Smooth muscle cell (in vitro differentiated cells): ENCODE measurements around the gene CCN2. TPM values are rescaled to one million over a fixed set of nuclear protein-coding genes. Genes with fewer than 3 reads are reported as not detected.
A peak's percentile ranks its signal among the peaks of the same experiment; 100 is the strongest.

ENCODE experiments used
- DNase-seq: peaks from one replicate; lab custom pipeline; 2025; ENCODE audit not compliant: unreplicated experiment; lab: John Stamatoyannopoulos, UW
- H2AFZ ChIP-seq: fragments of 200-600 bp; sonication (generic); 2 replicates; pipeline ENCODE4 v1.6.0; 2016; ENCODE audit warnings: antibody characterized with exemption, low read depth, mild to moderate bottlenecking
- H3F3A ChIP-seq: fragments of 200-600 bp; sonication (generic); 2 replicates; pipeline ENCODE4 v1.6.0; 2017; ENCODE audit warnings: antibody characterized with exemption, low read depth
- H3K27ac ChIP-seq: fragments of 200-600 bp; sonication (generic); 2 replicates; pipeline ENCODE4 v1.5.1; 2016; ENCODE audit warnings: low read depth, mild to moderate bottlenecking
- H3K27me3 ChIP-seq: fragments of 200-600 bp; sonication (generic); 2 replicates; pipeline ENCODE4 v1.6.1; 2016; ENCODE audit warnings: low read depth, mild to moderate bottlenecking
- H3K36me3 ChIP-seq: fragments of 200-600 bp; sonication (generic); 2 replicates; pipeline ENCODE4 v1.5.1; 2016; ENCODE audit warnings: low read depth
- H3K4me1 ChIP-seq: fragments of 200-600 bp; sonication (generic); 2 replicates; pipeline ENCODE4 v1.5.1; 2016; ENCODE audit warnings: low read depth
- H3K4me2 ChIP-seq: fragments of 200-600 bp; sonication (generic); 2 replicates; pipeline ENCODE4 v1.6.0; 2016; ENCODE audit warnings: mild to moderate bottlenecking
- H3K4me3 ChIP-seq: fragments of 200-600 bp; sonication (generic); 2 replicates; pipeline ENCODE4 v1.5.1; 2016; ENCODE audit warnings: mild to moderate bottlenecking
- H3K79me2 ChIP-seq: fragments of 200-600 bp; sonication (generic); 2 replicates; pipeline ENCODE4 v1.6.0; 2016; ENCODE audit warnings: low read depth, mild to moderate bottlenecking
- H3K9ac ChIP-seq: fragments of 200-600 bp; sonication (generic); 2 replicates; pipeline ENCODE4 v1.6.0; 2016; ENCODE audit warnings: low read depth
- H3K9me3 ChIP-seq: fragments of 200-600 bp; sonication (generic); replicated peaks from 2 replicates; pipeline ENCODE4 v1.5.1; 2016; ENCODE audit warnings: low read depth
- H4K20me1 ChIP-seq: fragments of 200-600 bp; sonication (generic); 2 replicates; pipeline ENCODE4 v1.6.0; 2016; ENCODE audit warnings: low read depth
- WGBS: methylation state at CpG from one replicate; pipeline ENCODE4 v1.1.7; 2016; ENCODE audit warnings: low lambda C conversion rate; 5-methylcytosine and 5-hydroxymethylcytosine counted together
- polyA plus RNA-seq: library from polyadenylated mRNA; unstranded; fragments of >200 nt; fragmentation: Nextera tagmentation; extraction: Ambion mirVana; gene quantifications from 2 replicates; pipeline ENCODE4 v1.2.1, GENCODE V29; 2016
- total RNA-seq: library from RNA; depleted of rRNA; stranded (reverse); fragments of >200 nt; gene quantifications from 2 replicates; pipeline ENCODE4 v1.2.3, GENCODE V29; 2014
- TF ChIP-seq, protein P1 (sequence below): fragments of 200-600 bp; sonication (generic); IDR thresholded peaks from 2 replicates; pipeline ENCODE4 v1.5.1; 2017; ENCODE audit warnings: borderline replicate concordance, mild to moderate bottlenecking, antibody characterized with exemption; ENCODE audit not compliant: insufficient read depth, poor library complexity, severe bottlenecking

Gene CCN2
- total and polyA plus RNA-seq, 2 experiments from 2014 or later: 1,180 to 2,448 TPM

DNA sequence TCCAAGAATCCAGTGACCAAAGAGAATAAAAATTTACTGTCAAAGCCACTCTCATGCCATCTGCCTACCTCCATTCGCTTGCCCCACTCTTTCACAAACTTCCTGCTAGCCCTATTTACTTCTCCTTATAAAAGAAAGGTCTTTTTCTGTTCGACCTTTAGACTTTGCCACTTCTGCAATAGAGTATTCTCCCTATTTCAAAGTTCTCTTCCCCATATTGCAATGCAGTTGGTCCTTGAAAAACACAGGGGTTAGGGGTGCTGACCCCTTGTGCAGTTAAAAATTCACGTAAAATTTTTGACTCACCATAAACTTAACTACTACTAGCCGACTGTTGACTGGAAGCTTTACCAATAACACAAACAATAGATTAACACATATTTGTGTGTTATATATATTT is 15.0 kb downstream of the CCN2 start:
- no peak overlapping the region for H3K4me3 ChIP-seq
- H3K9me3 ChIP-seq: no peaks in the 10 kb centered on the region
- no peak overlapping the region for H2AFZ ChIP-seq
- H3K36me3 ChIP-seq: no peaks in the 10 kb centered on the region
- no peaks in the 10 kb centered on the region for H4K20me1 ChIP-seq
- H3K4me2 ChIP-seq: no peak overlapping the region
- DNase-seq: no peak
- WGBS: 83% methylated on average over 4 of the region's 4 CpGs
- H3K79me2 ChIP-seq: no peaks in the 10 kb centered on the region
- no peaks in the 10 kb centered on the region for H3K4me1 ChIP-seq
- TF ChIP-seq, protein P1, sequence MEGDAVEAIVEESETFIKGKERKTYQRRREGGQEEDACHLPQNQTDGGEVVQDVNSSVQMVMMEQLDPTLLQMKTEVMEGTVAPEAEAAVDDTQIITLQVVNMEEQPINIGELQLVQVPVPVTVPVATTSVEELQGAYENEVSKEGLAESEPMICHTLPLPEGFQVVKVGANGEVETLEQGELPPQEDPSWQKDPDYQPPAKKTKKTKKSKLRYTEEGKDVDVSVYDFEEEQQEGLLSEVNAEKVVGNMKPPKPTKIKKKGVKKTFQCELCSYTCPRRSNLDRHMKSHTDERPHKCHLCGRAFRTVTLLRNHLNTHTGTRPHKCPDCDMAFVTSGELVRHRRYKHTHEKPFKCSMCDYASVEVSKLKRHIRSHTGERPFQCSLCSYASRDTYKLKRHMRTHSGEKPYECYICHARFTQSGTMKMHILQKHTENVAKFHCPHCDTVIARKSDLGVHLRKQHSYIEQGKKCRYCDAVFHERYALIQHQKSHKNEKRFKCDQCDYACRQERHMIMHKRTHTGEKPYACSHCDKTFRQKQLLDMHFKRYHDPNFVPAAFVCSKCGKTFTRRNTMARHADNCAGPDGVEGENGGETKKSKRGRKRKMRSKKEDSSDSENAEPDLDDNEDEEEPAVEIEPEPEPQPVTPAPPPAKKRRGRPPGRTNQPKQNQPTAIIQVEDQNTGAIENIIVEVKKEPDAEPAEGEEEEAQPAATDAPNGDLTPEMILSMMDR: no peak
- peaks cover 8% of the 10 kb centered on the region for H3F3A ChIP-seq
- H3K27ac ChIP-seq: no peak overlapping the region
- H3K27me3 ChIP-seq: no peaks in the 10 kb centered on the region
- no peak overlapping the region for H3K9ac ChIP-seq

DNA sequence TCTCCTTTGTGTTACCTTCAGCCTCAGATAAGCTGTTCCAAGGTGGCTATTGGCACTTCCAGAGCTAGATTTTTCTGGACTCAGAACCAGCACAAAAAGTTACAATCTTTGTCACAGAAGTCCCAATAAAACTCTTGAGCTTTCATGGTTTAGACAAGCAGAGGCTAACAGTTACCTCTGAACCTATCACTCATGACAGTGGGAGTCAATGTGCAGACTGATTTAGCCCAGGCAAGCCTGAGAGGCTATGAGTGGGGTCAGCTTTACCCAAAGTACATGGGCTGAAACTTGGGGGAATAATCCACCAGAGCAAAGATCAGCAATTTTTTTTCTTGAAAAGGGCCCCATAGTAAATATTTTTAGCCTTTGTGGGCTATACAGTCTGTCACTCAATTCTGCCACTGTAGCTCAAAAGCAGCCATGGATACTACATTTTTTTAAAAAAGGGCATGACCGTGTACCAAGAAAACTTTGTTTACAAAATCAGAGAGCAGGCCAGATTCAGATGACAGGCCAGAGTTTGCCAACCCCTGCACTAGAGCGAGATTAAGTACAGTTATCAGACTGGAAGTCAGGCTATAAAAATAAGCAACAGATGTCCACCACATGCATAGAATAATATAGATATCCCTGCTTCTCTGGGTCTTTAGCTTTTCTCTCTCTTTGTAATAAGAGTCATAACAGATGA is 20.0 kb downstream of the CCN2 start:
- Histone ChIP-seq H3K79me2 (no peaks in the 10 kb centered on the region), H3K4me1 (no peaks in the 10 kb centered on the region), H4K20me1 (no peaks in the 10 kb centered on the region), H3K4me3 (no peak overlapping the region), H3K9me3 (no peaks in the 10 kb centered on the region), H3K27me3 (no peaks in the 10 kb centered on the region), H2AFZ (no peak overlapping the region), H3K27ac (peak overlapping the region; percentile 21), H3K4me2 (peak overlapping the region; percentile 45), H3K36me3 (no peaks in the 10 kb centered on the region), H3F3A (peaks cover 12% of the 10 kb centered on the region), H3K9ac (no peak overlapping the region)
- 28% methylated on average over 2 of the region's 2 CpGs for WGBS
- TF ChIP-seq, protein P1: no peak
- DNase-seq: no peak

DNA sequence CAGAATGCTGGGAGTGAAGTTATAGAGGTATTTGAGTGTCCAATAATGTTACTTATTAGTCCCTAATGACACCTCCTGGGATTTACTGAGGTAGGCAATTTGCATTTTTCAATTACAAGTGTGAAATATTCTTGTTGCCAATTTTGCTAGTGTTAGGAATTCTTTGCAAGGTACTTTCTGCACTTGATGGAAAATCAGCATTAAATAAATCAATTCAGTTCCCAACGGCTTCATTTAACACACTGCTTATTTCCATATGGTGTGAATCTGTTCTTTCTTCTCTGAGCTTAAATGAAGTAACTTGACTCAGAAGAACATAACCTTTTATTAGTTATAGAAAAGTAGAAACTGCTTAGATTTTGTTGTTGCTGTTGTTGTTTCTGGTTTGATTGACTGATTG is 21.2 kb downstream of the CCN2 start:
- no peaks in the 10 kb centered on the region for H3K27me3 ChIP-seq
- no peak overlapping the region for H3K27ac ChIP-seq
- no peak overlapping the region for H3K4me2 ChIP-seq
- TF ChIP-seq, protein P1: no peak
- no peaks in the 10 kb centered on the region for H3K79me2 ChIP-seq
- 85% methylated on average over 1 of the region's 1 CpG for WGBS
- H3K36me3 ChIP-seq: no peaks in the 10 kb centered on the region
- H2AFZ ChIP-seq: peak overlapping the region; percentile 45
- no peak overlapping the region for H3K4me3 ChIP-seq
- no peak for DNase-seq
- no peaks in the 10 kb centered on the region for H4K20me1 ChIP-seq
- no peaks in the 10 kb centered on the region for H3K9me3 ChIP-seq
- H3F3A ChIP-seq: peaks cover 12% of the 10 kb centered on the region
- H3K4me1 ChIP-seq: no peaks in the 10 kb centered on the region
- no peak overlapping the region for H3K9ac ChIP-seq

DNA sequence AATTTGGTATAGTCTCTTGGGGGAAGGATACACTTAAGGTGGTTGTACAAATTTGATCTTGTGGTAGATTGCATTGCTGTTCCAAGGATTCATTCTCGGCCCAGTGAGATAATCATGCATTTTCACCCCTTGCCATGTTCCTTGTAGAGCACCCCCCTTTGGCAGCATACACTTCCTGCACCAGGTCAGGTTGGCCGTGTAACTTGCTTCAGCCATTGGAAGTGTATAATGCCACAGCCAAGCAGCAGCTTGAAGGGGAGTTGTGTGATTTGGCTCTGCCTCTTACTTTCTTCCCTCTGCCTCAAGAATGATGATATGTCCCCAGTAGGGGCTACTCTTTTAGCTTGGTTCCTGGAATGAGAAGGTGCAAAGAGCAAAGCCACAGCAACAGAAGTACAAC is 21.9 kb downstream of the CCN2 start:
- H3F3A ChIP-seq: peaks cover 12% of the 10 kb centered on the region
- TF ChIP-seq, protein P1: no peak
- no peak overlapping the region for H2AFZ ChIP-seq
- no peaks in the 10 kb centered on the region for H3K4me1 ChIP-seq
- H3K4me2 ChIP-seq: no peak overlapping the region
- H3K36me3 ChIP-seq: no peaks in the 10 kb centered on the region
- no peak overlapping the region for H3K9ac ChIP-seq
- no peak for DNase-seq
- H3K27me3 ChIP-seq: no peaks in the 10 kb centered on the region
- H3K4me3 ChIP-seq: no peak overlapping the region
- 72% methylated on average over 2 of the region's 2 CpGs for WGBS
- no peak overlapping the region for H3K27ac ChIP-seq
- no peaks in the 10 kb centered on the region for H3K79me2 ChIP-seq
- no peaks in the 10 kb centered on the region for H3K9me3 ChIP-seq
- H4K20me1 ChIP-seq: no peaks in the 10 kb centered on the region
